OCI-LY3 (cell line): ENCODE measurements around the gene TRDN.

ENCODE experiments used
- CTCF ChIP-seq: fragments of 200-600, 300-600 bp; sonication (generic); IDR thresholded peaks from 2 replicates; pipeline ENCODE4 v1.5.1; 2014; ENCODE audit warnings: antibody characterized with exemption, low read length, low read depth
- EZH2phosphoT487 ChIP-seq: fragments of 200-600 bp; shearing (Covaris generic); IDR thresholded peaks from 2 replicates; pipeline ENCODE4 v1.6.1; 2018; ENCODE audit warnings: antibody characterized with exemption, mixed run types, low read depth

- no peak for TF ChIP-seq CTCF
- no peak for TF ChIP-seq EZH2phosphoT487
Observed at GRCh38 chr6:123240626-123241025, 396.1 kb downstream of the TRDN start.
